Measurements from ENCODE around the gene CFAP73. TPM values are rescaled to one million over a fixed set of nuclear protein-coding genes. Genes with fewer than 3 reads are reported as not detected.

The CFAP73 gene
- total and polyA plus RNA-seq, 10 of the 15 experiments (the other 5 are each of a cell fraction or from before 2014, with no cell fraction given) = 0.18 TPM; not detected in 9

GRCh38 chr12:113186033-113186365 is 36.5 kb downstream of the CFAP73 start (continued):
- TF ChIP-seq SKIL (IDR thresholded peaks at IDR 0.05; ENCODE audit: low read depth, poor library complexity, severe bottlenecking) = no peak
- no peak for TF ChIP-seq ZNF384 (IDR thresholded peaks at IDR 0.05; ENCODE audit: borderline replicate concordance, low read depth, low read length)
- no peak for TF ChIP-seq ESRRA (IDR thresholded peaks at IDR 0.05; ENCODE audit: low read length)

- Histone ChIP-seq H3K27ac (ENCODE audit: control insufficient read depth, insufficient read depth) (0 out of 2 replicates have a peak overlapping the region, but pooled peaks have one; percentile 18), H3K9me3 (replicated peaks; ENCODE audit: control insufficient read depth, insufficient read depth, low read length) (no peaks in the 10 kb centered on the region), H3K36me3 (ENCODE audit: control insufficient read depth in 2 of 2, insufficient read depth in 2 of 2, low read length in 1 of 2) (peaks cover 5 to 18% of the 10 kb centered on the region in 2 experiments), H3K4me2 (ENCODE audit: control insufficient read depth, insufficient read depth) (peak overlapping the region; percentile 93), H3K4me1 (ENCODE audit: control insufficient read depth, insufficient read depth, low read length) (peaks cover 9% of the 10 kb centered on the region), H3K4me3 (peak overlapping the region; percentile 86), H3K9ac (ENCODE audit: control insufficient read depth, insufficient read depth, low read length) (peak overlapping the region; percentile 97; the same call in 1 of the 2 replicates), H3K79me2 (ENCODE audit: control insufficient read depth, insufficient read depth, low read length) (peaks cover 47% of the 10 kb centered on the region), H3K27me3 (replicated peaks in 1 of 2; ENCODE audit: control insufficient read depth in 2 of 2, insufficient read depth in 2 of 2, low read length in 1 of 2) (no peaks in the 10 kb centered on the region), H4K20me1 (ENCODE audit: control insufficient read depth, insufficient read depth) (no peaks in the 10 kb centered on the region), H2AFZ (ENCODE audit: control insufficient read depth, low read depth, low read length) (no peak overlapping the region)
- ChIA-PET POLR2A (interaction anchor here (0.6 to 2.9 kb wide), 6 partner anchors 18 to 45 kb away, joined by 3 to 21 read pairs (median 3); partner anchors contain the start of gene TPCN1), SMC1A (ENCODE audit: uncharacterized antibody, unreplicated experiment) (interaction anchor here (0.8 to 4.4 kb wide), 15 partner anchors 8 to 238 kb away, joined by 3 to 24 read pairs (median 4); partner anchors contain the start of genes SDSL and SLC8B1), RAD21 (ENCODE audit: unreplicated experiment) (interaction anchor here (0.5 to 2.4 kb wide), 19 partner anchors 9 to 1089 kb away, joined by 3 to 10 read pairs (median 4); partner anchors contain the start of genes SDSL and SLC8B1), CTCF (interaction anchor here (0.6 to 3.9 kb wide), 15 partner anchors 9 to 239 kb away, joined by 3 to 24 read pairs (median 4); partner anchors contain the start of gene SLC8B1)
- in situ Hi-C loops (cut with MboI) (no loop called here), intact Hi-C loops (cut with micrococcal nuclease; ENCODE audit: unreplicated experiment) (loop anchor here (2.0 to 5.0 kb wide), 3 partner anchors 22 to 236 kb away; partner anchors contain the start of genes SDSL and TPCN1)
- 79% methylated on average over 16 of the region's 16 CpGs for WGBS (ENCODE audit: insufficient coverage, insufficient replicate concordance, low lambda C conversion rate, missing lambda C conversion rate)
- FAIRE-seq (no peak), ATAC-seq (no peak), DNase-seq (ENCODE audit: low read depth, low spot score) (no peak)
- no TSS peak for BruUV-seq (replicated peaks)
- TF ChIP-seq MXI1 (IDR thresholded peaks at IDR 0.05; ENCODE audit: low read depth, low read length) = 0 out of 2 replicates have a peak, but pooled peaks have one; percentile 4
- peak; percentile 28; the same call in 1 of the 2 replicates for TF ChIP-seq PAX5 (IDR thresholded peaks at IDR 0.05; ENCODE audit: borderline replicate concordance, low read depth, low read length)
- 0 out of 2 replicates have a peak, but pooled peaks have one; percentile 21 for TF ChIP-seq GATAD2B (conservative IDR thresholded peaks at IDR 0.05; ENCODE audit: low read depth)
- TF ChIP-seq POLR2A (IDR thresholded peaks at IDR 0.05; ENCODE audit: low read depth, low read length) = no peak
- TF ChIP-seq SRF (IDR thresholded peaks at IDR 0.05; ENCODE audit: low read depth in 2 of 2, low read length in 2 of 2) = peak in 1 of 2 experiments; percentile 43; a peak in 1 of 4 replicates
These were observed 37.3 kb downstream of the CFAP73 start for GRCh38 chr12:113186666-113187325.
